SK-N-DZ (cell line): ENCODE measurements around the gene FGF4. TPM values are rescaled to one million over a fixed set of nuclear protein-coding genes. Genes with fewer than 3 reads are reported as not detected.

Experiments used
- DNase-seq: peaks from one replicate; pipeline ENCODE4 v3.0.0-alpha.2; 2015; ENCODE audit warnings: low spot score
- polyA plus RNA-seq, 2 experiments: library from polyadenylated mRNA; depleted of rRNA; stranded (reverse); fragments of >200 nt; gene quantifications; 2 replicates each; pipeline ENCODE4 v1.2.3, GENCODE V29; 2014

FGF4 gene
- not detected in 2 replicates for polyA plus RNA-seq (2014; cell fraction: cytosol; rRNA removed)
- not detected in 2 replicates for polyA plus RNA-seq (2014; cell fraction: nucleus; rRNA removed)

GRCh38 chr11:69775163-69775755 is at the start of gene FGF4:
TSS of gene FGF4 (minus strand) at chr11:69775341. CDS start at chr11:69775084, 257 bp downstream.
- DNase-seq = no peak

- no peak for DNase-seq
These were observed 48.6 kb upstream of the FGF4 start for GRCh38 chr11:69823641-69824265.

GRCh38 chr11:69822676-69823494 is 47.7 kb upstream of the FGF4 start:
- no peak for DNase-seq

- DNase-seq = no peak
These were observed 46.4 kb upstream of the FGF4 start for GRCh38 chr11:69821511-69822040.

GRCh38 chr11:69820441-69820840 is 45.3 kb upstream of the FGF4 start:
- DNase-seq = no peak

- DNase-seq = no peak
These were observed 44.5 kb upstream of the FGF4 start for GRCh38 chr11:69819541-69820070.

GRCh38 chr11:69818603-69819441 is 43.7 kb upstream of the FGF4 start, which contains the start of gene FGF3:
TSS of gene FGF3 (minus strand) at chr11:69819416. CDS start at chr11:69818933, 483 bp downstream.
- DNase-seq = no peak

- DNase-seq = no peak
These were observed 43.1 kb upstream of the FGF4 start for GRCh38 chr11:69818231-69818602.

GRCh38 chr11:69817265-69818230 is 42.4 kb upstream of the FGF4 start:
- DNase-seq = no peak

GRCh38 chr11:69816671-69817070 is 41.5 kb upstream of the FGF4 start:
- DNase-seq = no peak

- no peak for DNase-seq
These were observed 40.8 kb upstream of the FGF4 start for GRCh38 chr11:69815973-69816372.

- DNase-seq = no peak
These were observed 39.8 kb upstream of the FGF4 start for GRCh38 chr11:69814902-69815301.

GRCh38 chr11:69814411-69814810 is 39.3 kb upstream of the FGF4 start:
- no peak for DNase-seq

GRCh38 chr11:69813839-69814238 is 38.7 kb upstream of the FGF4 start:
- no peak for DNase-seq

GRCh38 chr11:69812946-69813345 is 37.8 kb upstream of the FGF4 start:
- DNase-seq = no peak

GRCh38 chr11:69812256-69812655 is 37.1 kb upstream of the FGF4 start:
- DNase-seq = no peak

GRCh38 chr11:69811431-69811830 is 36.3 kb upstream of the FGF4 start:
- DNase-seq = no peak

GRCh38 chr11:69810289-69811118 is 35.4 kb upstream of the FGF4 start:
- DNase-seq = no peak

- DNase-seq = no peak
These were observed 33.5 kb upstream of the FGF4 start for GRCh38 chr11:69808667-69809086.
